Liver (tissue), 2 donors: ENCODE measurements around the gene MAN1C1.

Experiments
- CTCF ChIP-seq: fragments of 150-350 bp; IDR thresholded peaks from 2 replicates; pipeline ENCODE4 v1.5.1; 2017; ENCODE audit warnings: improper control_type of control experiment, low read depth, low read length; ENCODE audit not compliant: missing input control
- REST ChIP-seq: IDR thresholded peaks from 2 replicates; pipeline ENCODE4 v1.6.1; 2016; ENCODE audit warnings: antibody characterized with exemption, mild to moderate bottlenecking
- donor health status: healthy.

- no peak for TF ChIP-seq CTCF
- no peak for TF ChIP-seq REST
Observed at GRCh38 chr1:25774206-25774803, 157.7 kb downstream of the MAN1C1 start.
